GM21381 (cell line): ENCODE results near the gene SLC26A4.

ENCODE experiments used
- ATAC-seq: cut with Tn5 transposase; IDR thresholded peaks from one replicate; pipeline ENCODE4 v1.9.1; 2021; ENCODE audit warnings: mild to moderate bottlenecking, moderate library complexity; ENCODE audit not compliant: unreplicated experiment

SLC26A4 gene

DNA sequence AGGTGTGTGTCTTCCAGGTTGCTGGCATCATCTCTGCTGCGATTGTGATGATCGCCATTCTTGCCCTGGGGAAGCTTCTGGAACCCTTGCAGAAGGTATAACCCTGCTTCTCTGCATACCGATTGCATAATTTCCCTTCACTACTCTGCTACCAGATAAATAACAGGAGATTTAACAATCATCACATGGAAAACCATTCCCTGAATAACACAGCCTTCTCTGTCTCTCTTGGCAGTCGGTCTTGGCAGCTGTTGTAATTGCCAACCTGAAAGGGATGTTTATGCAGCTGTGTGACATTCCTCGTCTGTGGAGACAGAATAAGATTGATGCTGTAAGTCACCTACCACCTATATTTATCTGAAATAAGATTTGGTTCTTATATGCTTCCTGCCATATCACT is 33.8 kb downstream of the SLC26A4 start:
- no peak for ATAC-seq

DNA sequence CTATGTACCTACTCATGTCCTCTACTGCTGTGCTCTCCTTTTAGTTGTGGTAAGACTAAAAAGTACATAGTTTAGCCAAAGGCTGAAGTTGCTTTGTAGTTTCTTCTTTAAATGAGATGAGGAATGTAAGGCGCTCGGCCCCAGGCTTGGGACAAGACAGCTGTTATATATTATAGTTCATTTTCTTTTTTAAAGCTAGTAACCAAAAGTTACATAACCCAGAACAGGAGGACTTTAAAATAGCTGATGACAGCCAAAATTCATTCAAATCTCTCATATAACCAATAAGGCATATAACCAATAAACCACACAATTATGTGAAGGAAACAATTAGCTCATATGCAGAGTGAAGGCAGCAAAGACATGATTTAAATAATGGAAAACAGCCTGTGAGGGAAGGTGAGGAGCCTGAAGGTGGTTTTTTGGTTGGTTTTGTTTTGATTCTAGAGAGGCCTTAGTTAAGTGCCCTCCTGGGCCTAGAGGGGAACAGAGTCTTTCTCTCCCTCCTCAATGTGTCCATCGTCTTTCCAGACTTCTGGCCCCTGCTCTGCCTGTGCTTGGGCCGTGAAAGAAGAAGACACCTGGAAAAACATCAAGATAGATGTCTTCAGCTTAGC is 35.8 kb downstream of the SLC26A4 start:
- ATAC-seq: no peak

DNA sequence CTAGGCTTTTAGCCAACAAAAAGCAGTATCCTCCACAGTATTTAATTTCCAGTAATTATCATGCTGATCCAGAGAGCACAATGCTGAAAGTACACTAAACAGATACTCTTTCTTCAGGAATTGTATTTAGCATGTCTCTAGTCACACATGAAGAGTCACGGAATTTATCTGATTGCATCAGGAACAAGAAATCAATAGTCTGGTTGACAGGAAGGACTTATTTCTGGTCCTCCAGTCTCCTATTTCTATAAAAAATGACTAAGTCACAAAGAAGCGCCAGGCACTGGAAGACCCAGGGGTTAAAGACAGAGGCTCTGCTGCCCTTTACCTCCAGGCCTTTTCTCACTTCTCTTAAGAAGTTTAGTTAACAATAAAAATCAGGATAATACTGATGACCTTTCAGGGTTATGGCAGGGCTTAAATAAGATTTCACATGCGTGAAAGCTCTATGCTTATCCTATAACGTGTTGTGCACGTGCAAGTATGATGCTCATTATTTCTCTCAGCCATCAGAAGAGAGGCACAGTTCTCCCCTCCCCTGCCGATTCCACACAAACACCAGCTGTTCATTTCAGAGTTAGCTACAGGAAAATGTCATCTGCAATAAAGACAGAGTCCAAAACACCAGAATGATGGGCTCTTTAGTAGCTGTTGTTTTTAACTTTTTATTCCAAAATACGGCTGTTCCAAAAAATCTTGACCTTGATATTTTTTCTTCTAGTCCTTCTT is 36.9 kb downstream of the SLC26A4 start:
- no peak for ATAC-seq

DNA sequence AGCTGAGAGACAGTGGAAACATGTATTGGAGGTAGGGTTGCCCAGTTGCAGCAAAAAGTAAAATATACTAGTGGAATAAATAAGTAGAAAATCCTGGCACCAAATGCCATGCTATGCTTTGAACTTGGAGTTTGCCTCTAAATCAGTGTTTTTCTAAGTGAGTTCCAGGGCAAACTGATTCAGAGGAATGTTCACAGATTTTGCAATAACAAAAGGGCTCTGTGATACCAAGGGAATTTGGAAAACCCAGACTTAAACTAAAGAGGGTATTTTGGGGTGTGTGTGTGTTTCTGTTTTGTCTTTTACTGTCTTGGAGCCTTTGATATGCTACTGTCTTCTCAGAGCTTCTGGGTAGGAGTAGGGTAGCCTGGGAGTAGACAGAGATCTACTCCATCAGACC is 39.9 kb downstream of the SLC26A4 start:
- ATAC-seq: no peak

DNA sequence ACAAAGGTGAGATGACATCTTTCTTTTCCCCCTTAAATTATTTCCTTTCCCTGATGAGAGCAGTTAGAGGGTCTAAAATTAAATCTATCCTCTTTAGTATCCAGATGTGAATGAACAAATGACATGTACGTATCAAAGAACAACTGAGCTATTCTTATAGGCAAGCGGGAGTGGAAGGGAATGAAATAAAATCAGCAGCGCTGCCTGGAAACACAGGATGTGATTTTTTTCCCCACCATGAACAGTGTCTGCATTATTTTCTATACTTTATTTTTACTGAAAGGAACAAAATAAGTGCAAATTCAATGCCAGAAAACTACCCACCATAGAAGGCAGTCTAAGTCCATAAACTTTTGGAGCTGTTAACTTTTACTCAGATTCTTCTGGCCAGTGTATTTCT is 40.6 kb downstream of the SLC26A4 start:
- no peak for ATAC-seq

GRCh38 chr7:107703219-107703618 is 42.6 kb downstream of the SLC26A4 start:
- no peak for ATAC-seq

DNA sequence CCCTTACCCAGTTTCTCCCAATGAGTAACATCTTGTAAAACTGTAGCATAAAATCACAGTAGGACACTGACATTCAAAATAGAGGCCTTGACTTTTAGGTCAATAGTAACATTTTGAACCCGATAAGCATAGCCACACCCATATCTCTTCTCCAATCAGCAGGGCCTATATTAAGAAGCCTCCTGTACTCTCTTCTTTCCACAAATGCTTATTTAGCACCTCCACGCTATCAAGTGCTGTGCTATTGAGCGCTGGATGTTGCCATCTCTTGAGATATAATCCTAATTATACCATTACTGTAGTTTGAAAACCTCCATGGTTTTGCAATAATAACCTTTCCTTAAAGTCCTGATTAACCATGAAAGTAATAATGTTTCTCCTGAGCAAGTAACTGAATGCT is 43.2 kb downstream of the SLC26A4 start:
- no peak for ATAC-seq

GRCh38 chr7:107708956-107709355 is 48.3 kb downstream of the SLC26A4 start:
- ATAC-seq: no peak

DNA sequence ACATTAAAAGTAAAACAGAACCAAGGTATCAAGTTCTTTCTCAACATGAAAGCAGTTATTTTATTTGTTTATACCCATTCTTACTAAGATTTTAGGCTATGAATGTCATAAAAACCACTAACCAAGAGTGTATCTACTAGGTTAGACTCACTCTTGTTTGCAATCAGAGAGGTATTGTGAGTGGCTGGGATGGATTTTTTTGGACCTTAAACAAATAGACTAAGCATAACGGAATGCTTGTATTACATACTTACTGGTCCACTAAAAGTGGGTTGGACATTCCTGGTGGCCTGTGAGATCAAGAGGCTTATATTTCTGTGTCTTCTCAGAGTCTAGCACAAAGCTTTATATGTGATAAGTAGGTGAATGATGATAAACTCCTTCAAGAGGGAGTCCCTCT is 50.7 kb downstream of the SLC26A4 start:
- no peak for ATAC-seq

GRCh38 chr7:107712025-107712424 is 51.4 kb downstream of the SLC26A4 start:
- ATAC-seq: no peak

DNA sequence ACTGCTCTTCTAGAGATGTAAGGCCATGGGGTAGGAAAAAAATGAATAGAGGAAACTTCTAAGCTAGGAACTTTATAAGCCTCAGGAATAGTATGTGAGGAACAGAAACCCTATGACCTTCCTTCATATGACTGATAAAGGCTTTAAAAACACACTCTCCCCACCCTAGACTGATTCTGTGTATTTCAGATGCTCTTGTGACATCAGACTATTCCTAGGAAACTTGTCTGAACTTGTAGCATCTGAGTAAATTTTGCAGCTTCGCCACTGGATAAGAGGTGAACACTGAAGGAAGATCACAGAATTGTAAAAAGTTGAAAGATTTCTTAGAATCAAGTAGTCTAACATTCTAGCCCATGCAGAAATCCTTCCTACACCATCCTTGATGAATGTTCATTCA is 52.3 kb downstream of the SLC26A4 start:
- no peak for ATAC-seq

GRCh38 chr7:107715531-107715930 is 54.9 kb downstream of the SLC26A4 start:
- ATAC-seq: no peak

- ATAC-seq: no peak
Measured at GRCh38 chr7:107718456-107719193, 58.0 kb downstream of the SLC26A4 start.

- ATAC-seq: no peak
Measured at GRCh38 chr7:107721286-107721685, 60.7 kb downstream of the SLC26A4 start.

DNA sequence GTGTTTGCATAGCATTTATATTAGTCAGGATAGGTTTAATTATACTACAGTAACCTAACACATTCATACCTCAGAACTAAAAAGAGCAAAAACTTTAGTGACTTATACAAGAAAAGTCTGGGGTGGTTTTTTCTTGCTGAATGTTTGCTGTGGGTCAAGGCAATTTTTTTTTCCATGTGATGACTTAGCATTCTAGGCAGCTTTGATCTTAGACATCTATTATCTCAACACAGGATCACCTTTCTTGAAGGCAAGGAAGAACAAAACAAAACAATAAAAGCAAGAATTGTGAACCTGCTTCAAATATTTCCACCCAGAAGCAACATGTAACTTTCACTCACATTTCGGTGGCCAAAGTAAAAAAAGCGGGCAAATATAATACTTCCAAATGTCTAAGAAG is 62.6 kb downstream of the SLC26A4 start:
- no peak for ATAC-seq

DNA sequence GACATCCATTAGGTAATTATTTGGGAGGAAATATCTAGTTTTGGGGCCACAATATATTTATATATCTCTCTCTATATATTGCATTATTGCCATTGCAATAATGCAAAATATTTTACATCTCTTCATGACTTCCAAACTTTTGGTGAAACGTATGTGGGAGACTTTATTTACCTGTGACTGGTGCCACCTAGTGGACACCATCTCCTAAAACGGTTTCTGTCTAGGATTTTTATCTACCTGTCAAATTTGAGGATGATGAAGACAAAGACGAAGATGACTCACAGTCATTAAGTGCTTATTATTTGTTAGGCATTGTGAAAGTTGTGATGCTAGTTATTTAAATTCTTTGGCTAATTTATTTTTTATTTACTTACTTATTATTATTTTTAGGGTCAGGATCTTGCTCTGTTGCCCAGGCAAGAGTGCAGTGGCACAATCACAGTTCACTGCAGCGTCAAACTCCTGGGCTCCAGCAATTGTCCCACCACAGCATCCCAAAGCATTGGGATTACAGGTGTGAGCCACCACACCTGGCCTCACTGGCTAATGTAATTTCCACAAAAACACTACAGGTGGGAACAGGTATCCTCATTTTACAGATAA is 64.6 kb downstream of the SLC26A4 start:
- no peak for ATAC-seq

DNA sequence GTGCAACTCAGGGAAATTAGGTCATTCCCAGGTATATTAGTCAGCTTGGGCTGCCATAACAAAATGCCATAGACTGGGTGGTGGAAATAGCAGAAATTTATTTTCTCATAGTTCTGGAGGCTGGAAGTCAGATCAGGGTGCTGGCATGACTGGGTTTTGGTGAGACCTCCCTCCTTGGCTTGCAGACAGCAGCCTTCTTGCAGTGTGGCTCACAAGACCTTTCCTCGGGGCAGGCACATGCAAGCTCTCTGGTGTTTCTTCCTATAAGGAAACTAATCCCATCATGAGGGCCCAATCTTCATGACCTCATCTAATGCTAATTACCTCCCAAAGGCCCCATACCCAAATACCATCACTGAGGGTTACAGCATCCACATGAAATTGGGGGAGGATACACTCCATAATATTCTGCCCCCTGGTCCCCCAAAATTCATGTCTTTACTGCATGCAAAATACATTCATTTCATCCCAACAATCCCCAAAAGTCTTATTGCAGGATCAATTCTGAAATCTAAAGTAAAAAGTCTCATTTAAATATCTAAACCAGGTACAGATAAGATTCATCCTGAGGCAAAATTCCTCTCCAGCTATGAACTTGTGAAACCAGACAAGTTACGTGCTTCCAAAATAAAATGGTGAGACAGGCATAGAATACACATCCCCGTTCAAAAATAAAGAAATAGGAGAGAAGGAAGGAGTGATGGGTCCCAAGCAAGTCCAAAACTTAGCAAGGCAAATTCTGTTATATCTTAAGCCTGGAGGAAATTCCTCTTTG is 65.9 kb downstream of the SLC26A4 start:
- no peak for ATAC-seq

DNA sequence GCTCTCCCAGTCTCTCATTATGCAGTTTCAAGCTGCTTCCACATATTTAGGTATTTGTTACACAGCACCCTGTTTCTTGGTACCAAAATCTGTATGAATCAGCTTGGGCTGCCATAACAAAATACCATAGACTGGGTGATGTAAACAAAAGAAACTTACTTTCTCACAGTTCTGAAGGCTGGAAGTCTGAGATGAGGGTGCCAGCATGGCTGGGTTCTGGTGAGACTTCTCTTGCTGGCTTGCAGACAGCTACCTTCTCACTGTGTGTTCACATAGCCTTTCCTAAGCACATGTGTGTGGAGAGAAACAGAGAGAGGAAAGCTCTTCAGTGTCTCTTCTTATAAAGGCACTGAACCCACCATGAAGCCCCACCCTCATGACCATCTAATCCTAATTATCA is 67.6 kb downstream of the SLC26A4 start:
- no peak for ATAC-seq

GRCh38 chr7:107742678-107743566 is 82.3 kb downstream of the SLC26A4 start:
- peak; percentile 30 for ATAC-seq
